WTC11 (cell line): Measurements from ENCODE around the gene TIMM8B.

Experiments
- CTCF ChIP-seq: fragments of 200-600 bp; IDR thresholded peaks from 2 replicates; pipeline ENCODE4 v1.8.0; 2022; ENCODE audit warnings: antibody characterized with exemption
- ESRRA ChIP-seq: sonication (generic); formaldehyde crosslinking; IDR thresholded peaks from 2 replicates; pipeline ENCODE4 v1.8.1; 2022; ENCODE audit warnings: mild to moderate bottlenecking, missing genetic modification reagents, borderline replicate concordance
- FOXJ3 ChIP-seq: sonication (generic); formaldehyde crosslinking; IDR thresholded peaks from 2 replicates; pipeline ENCODE4 v1.9.0; 2021; ENCODE audit warnings: missing genetic modification reagents, mild to moderate bottlenecking, borderline replicate concordance
- PRRX2 ChIP-seq: fragments of 250-450 bp; sonication (Bioruptor Pico); IDR thresholded peaks from 2 replicates; pipeline ENCODE4 v1.8.0; 2021; ENCODE audit warnings: mild to moderate bottlenecking
- SMAD4 ChIP-seq: sonication (generic); formaldehyde crosslinking; IDR thresholded peaks from 2 replicates; pipeline ENCODE4 v1.8.0; 2022; ENCODE audit warnings: mild to moderate bottlenecking, missing genetic modification reagents
- TEAD4 ChIP-seq: sonication (generic); formaldehyde crosslinking; IDR thresholded peaks from 2 replicates; pipeline ENCODE4 v1.8.0; 2022; ENCODE audit warnings: mild to moderate bottlenecking, missing genetic modification reagents
- TF ChIP-seq, protein P1 (sequence below): fragments of 250-450 bp; sonication (Bioruptor Pico); IDR thresholded peaks from 2 replicates; pipeline ENCODE4 v1.9.0; 2021; ENCODE audit warnings: mild to moderate bottlenecking, borderline replicate concordance
- TF ChIP-seq, protein P2 (sequence below): sonication (generic); formaldehyde crosslinking; IDR thresholded peaks from 2 replicates; pipeline ENCODE4 v1.8.0; 2022; ENCODE audit warnings: mild to moderate bottlenecking, missing genetic modification reagents

DNA sequence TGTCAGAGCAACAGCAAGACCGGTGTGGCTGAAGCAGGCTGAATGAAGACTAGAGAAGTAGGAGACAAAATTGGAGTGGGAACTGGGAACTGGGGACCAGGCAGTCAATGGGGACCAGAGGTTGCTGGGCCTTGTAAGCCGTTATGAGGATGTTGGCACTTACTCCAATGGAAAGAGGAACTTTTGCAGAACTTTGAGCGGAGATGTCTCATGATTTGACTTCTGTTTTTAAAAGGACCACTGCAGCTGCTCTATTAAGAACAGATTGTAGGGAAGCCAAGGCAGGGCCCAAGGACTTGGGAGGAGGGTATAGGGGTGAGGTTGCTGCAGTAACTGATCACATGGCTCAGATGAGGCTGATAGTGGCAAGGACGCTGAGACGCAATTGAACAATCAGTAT, 43.1 kb upstream of the TIMM8B start:
- TF ChIP-seq TEAD4 (CRISPR knock-in tag) (no peak), ESRRA (CRISPR knock-in tag) (no peak), FOXJ3 (no peak), CTCF (no peak), PRRX2 (CRISPR knock-in tag) (no peak), SMAD4 (no peak)
- TF ChIP-seq, protein P1, sequence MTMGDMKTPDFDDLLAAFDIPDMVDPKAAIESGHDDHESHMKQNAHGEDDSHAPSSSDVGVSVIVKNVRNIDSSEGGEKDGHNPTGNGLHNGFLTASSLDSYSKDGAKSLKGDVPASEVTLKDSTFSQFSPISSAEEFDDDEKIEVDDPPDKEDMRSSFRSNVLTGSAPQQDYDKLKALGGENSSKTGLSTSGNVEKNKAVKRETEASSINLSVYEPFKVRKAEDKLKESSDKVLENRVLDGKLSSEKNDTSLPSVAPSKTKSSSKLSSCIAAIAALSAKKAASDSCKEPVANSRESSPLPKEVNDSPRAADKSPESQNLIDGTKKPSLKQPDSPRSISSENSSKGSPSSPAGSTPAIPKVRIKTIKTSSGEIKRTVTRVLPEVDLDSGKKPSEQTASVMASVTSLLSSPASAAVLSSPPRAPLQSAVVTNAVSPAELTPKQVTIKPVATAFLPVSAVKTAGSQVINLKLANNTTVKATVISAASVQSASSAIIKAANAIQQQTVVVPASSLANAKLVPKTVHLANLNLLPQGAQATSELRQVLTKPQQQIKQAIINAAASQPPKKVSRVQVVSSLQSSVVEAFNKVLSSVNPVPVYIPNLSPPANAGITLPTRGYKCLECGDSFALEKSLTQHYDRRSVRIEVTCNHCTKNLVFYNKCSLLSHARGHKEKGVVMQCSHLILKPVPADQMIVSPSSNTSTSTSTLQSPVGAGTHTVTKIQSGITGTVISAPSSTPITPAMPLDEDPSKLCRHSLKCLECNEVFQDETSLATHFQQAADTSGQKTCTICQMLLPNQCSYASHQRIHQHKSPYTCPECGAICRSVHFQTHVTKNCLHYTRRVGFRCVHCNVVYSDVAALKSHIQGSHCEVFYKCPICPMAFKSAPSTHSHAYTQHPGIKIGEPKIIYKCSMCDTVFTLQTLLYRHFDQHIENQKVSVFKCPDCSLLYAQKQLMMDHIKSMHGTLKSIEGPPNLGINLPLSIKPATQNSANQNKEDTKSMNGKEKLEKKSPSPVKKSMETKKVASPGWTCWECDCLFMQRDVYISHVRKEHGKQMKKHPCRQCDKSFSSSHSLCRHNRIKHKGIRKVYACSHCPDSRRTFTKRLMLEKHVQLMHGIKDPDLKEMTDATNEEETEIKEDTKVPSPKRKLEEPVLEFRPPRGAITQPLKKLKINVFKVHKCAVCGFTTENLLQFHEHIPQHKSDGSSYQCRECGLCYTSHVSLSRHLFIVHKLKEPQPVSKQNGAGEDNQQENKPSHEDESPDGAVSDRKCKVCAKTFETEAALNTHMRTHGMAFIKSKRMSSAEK (CRISPR knock-in tag): no peak
- TF ChIP-seq, protein P2, sequence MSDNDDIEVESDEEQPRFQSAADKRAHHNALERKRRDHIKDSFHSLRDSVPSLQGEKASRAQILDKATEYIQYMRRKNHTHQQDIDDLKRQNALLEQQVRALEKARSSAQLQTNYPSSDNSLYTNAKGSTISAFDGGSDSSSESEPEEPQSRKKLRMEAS (CRISPR knock-in tag): no peak
